HG03439 (cell line): Measurements from ENCODE around the gene EXOC6B.

Experiments used
- ATAC-seq: cut with Tn5 transposase; IDR thresholded peaks from one replicate; pipeline ENCODE4 v1.9.1; 2021; ENCODE audit warnings: mild to moderate bottlenecking, moderate library complexity; ENCODE audit not compliant: unreplicated experiment

Gene EXOC6B

DNA sequence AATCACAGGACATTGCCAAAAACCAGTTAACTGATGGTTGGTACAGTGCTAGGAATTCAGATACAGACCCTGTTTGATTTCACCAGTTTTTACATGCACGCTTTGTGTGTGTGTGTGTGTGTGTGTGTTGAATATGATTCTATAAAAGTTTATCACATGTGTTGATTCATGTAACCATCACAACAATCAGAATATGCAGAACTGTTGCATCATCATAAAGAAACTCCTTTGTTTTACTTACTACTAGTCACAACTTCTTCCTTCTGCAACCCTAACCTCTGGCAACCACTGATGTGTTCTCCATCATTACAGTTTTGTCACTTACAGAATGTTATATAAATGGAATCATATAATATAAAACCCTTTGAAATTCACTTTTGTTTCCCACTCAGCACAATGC, 533.4 kb downstream of the EXOC6B start:
- ATAC-seq: no peak

DNA sequence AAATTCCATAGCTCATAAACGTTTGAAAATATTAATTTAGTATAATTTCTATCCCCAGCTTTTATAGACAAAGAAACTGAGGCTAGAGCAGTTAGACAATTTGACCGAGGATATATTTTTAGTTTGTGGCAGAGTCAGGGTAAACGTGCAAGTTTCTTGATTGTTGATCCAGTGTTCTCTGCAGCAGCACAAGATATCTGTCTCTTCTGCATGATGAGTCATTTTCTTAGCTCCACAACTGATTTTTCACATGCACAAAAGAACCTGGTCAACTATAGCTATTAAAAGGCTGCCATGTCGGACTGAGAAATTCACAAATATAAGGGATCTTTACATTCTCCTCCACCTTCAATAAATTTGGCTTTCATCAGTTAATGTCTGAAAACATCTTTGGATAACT, 534.8 kb downstream of the EXOC6B start:
- ATAC-seq: no peak

GRCh38 chr2:72289736-72290135, 536.1 kb downstream of the EXOC6B start:
- ATAC-seq: no peak

DNA sequence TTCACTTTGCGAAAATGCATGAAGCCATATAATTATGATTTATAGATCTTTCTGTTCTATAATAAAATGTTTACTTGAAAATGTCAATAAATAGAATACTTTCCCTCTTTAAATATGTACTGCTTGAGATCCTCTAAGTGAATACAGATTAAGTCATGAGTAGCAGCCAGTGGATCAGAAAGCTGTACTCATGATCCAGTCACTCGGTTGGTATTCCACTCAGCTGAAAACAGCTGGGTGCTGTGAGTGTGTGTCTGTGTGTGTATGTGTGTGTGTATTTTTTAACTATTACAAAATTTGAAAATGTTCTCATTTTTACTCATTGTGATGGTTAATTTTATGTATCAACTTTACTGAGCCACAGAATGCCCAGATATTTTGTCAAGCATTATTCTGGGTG, 536.5 kb downstream of the EXOC6B start:
- ATAC-seq: no peak

DNA sequence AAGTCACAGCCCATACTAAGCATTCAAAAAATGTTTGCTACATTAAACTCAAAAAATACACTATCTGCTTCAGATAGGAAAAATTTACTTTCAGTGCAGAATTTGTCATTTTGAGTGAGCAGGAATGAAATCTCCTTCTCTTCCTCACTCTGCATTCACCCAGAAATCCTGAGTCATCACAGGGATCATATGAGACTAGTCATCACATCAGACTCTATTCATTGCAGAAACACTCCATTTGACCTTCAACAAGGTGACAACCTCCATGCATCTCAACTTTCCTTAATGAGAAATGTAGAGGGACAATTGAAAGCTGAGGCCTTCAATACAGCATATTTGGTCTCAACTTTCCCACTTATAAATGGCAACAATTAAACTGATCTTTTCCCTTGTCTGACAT, 547.8 kb downstream of the EXOC6B start:
- ATAC-seq: no peak

DNA sequence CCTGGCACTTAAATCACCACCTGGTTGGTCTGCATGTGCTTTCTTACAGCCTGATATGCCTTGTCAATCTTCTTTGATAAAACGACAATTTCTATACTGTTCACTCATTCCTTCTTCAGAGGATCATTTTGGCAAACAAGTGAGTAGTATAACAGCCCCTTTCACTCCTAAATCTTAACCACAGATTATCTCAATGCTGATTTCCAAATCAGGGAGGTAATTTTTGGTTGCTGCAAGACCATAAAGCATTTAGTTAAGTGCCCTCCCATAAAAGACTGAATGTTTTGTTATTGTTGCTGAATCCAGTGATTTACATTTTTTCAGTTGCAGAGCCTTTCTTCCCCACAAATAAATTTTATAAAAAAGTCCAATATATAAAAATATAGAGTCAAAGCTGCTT, 549.0 kb downstream of the EXOC6B start:
- ATAC-seq: no peak

GRCh38 chr2:72276356-72276755, 549.5 kb downstream of the EXOC6B start:
- no peak for ATAC-seq

DNA sequence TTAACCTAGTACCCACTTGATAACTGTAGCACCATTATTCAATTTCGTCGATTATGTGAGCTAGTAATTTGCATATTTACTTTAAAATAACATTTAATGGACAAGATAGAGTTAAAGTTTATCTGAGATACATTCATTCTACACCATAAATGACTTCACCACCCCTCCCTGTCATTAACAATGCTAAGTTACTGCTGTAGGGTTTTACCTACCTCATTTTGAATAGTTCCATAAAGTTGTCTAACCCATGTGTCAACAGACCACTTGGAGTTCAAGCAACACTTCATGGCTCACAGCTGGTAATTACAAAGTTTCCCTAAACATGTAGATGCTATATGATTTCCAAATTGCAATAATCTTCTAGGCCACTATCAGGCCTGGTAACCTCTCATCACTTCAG, 550.7 kb downstream of the EXOC6B start:
- no peak for ATAC-seq

GRCh38 chr2:72274380-72274797, 551.4 kb downstream of the EXOC6B start:
- no peak for ATAC-seq

DNA sequence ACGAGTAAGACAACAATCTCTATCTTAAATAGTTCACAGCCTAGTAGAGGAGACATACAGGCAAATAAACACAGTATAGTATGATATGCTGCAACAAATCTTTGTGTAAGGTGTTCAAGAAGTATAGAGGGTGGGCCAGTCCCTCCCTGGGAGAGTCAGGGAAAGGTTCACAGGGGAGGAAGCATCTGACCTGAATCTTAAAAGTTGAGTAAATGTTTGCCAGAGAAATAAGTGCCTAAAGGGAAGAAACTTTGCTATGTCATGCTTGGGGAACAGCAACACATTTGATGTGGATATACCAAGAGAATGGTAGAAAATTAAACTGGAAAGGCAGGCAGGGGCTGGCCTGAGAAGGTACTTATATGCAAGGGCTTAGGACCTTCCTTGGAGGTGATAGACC, 552.4 kb downstream of the EXOC6B start:
- ATAC-seq: no peak

DNA sequence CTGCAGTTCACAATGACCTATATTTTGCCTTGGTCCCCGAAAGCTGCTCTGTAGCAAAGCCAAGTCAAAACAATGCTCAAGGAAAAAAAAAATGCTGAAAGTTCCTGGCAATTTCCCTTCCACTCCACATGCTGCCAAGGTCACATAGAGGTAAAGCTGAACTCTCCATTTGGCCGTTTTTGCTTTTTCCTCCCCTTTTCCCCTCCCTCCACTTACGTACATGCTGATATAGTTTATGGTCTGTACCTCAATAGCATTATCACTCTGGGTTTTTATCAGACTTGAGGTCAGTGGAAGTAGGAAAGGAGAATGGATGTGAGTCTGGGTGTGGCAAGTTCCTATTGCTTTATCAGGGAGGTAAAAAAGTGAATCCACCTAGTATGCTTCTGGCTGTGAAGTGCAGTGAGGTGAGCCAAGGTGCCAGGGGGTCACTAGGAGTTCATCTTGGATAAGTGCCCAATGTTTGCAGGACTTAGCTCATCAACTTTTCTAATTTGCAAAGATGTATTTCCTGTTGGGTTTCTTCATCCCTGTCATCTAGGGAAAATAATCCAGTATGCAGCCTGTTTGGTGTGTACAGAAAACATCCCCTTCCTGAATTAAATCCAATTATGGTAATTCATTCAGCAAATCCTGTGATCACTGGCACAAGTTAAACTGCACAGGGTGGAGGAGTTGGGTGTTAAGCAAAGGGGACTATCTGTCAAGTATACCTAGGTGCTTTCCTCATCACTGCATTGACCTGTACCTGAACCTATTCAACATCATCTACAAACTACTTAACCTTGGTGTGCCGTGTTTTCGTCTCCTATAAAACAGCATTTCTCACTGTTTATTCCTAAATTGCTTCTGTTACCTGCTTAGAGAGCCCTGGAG, 553.8 kb downstream of the EXOC6B start:
- no peak for ATAC-seq

GRCh38 chr2:72271276-72271614, 554.6 kb downstream of the EXOC6B start:
- no peak for ATAC-seq

DNA sequence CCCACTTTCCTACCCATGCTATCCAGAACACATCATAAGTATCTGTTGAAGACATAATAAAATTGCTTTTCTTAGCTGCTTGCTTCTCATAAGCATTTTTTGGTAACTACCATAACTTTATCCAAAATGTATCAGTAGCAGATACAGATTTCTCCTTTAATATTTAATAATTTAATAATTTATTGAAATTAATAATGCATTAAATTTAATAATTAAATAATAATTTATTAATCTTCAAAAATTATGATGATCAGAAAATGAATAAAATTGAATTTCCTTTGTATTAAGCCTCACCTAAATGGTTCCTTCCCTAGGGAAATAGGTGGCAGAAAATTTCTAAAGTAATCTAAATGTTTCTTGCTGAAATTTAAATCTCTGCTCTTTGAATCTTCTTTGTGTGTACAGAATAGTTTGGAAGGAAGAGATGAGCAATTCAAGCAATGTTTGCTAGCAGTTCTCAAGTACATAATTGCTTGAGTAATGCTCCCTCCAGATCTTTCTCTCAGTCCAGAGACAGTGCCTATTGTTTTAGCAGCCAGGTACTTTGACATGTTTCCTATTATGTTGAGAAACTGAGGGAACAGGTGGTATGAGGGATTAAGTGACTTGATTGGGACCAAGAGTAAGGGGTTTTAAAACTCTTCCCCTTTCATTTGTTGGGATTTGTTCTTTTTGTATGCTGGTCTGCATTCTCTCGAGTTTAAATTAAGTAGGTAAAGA, 555.1 kb downstream of the EXOC6B start:
- no peak for ATAC-seq

- no peak for ATAC-seq
These were observed 562.1 kb downstream of the EXOC6B start for GRCh38 chr2:72263776-72264060.

DNA sequence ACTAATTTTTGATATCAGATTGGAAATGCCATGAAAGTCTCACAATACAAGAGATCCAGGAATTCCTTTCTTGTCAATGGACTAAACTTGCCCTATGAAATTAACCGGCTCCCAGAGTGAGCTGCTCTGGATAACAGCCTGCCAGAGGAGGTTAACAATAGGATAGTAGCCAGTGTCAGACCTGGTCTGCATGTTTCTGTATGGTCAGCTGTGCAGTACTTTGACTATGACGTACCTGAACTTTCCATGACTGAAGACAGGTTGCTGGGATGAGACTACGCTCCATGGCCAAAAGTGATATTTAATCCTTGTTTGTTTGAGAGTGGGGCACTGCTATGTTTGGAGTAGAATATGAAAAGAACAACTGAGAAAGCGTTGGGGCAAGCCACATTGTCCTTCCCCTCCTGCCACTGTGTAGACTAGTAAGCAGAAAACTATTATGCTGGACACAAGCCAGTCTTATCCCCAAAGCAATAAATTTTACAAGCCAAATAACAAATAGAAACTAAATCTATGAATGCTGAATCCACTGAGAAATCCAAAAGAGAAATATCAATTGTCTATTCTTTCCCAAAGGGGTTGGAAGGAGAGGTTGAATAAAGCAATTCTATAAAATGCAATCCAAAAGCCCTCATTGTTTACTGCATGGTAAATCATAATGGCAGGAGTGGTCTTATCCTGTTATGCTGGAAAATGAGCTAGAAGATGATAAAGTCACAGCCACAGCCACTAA, 562.6 kb downstream of the EXOC6B start:
- no peak for ATAC-seq

DNA sequence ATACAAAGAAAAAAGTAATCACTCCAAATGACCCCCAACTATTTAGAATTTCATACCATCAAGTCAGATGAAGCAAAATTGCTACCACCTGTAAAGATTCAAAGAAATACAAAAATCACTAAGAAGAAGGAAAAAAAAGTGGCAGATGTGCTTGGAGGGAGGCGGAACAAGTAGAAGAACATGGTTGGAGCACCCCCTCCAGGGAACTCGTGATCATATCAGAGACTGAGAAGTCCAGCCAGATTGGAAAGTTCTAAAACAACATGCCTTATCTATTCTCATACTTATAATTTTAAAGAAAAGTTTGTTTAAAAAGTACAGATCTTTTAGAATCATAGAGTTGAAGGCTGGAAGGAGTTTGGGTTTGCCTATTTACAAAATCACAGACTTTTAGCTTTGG, 564.8 kb downstream of the EXOC6B start:
- ATAC-seq: no peak

DNA sequence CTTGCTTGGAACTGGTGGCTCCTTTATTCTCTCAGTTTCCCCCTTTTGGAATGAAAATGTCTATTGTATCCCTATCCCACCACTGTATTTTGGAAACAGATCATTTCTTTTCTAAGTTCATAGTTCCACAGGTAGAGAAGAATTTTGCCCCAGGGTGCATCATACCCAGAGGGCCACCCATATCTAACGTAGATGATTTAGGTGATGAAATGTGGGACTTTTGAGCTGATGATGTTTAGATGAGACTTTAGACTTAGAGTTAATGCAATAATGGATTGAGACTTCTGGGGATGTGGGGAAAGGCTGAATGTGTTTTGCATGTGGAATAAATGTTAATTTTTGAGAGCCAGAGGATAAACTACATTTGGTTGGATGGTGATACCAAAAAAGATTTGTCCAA, 570.3 kb downstream of the EXOC6B start:
- ATAC-seq: no peak

DNA sequence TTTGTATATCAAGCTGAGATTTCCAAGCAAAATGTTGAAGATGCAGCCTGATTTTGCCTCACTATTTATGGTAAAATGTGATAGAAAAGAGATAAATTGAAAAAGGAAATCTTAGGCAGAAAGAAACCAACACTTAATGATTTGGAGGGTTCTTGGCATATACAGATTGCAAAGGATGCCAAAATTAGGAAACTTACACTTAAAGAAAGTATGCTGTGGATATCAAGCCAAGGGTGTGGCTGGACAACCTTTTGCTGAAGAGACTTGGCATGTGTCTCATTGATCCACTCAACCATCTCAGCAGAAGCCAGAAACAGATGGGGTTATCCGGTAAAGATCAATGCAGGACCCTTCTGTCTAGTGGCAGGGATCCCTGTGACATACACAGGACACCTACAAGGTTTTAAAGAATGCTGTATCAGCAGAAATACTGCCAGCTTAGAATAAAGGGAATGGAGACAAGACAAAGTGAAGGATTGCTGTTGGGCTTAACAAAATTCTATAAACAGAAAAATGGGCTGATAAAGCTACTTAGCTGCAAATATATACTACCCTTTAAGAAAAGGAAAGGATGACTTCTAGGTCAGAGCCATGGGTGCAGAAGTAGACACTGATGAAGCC, 570.9 kb downstream of the EXOC6B start:
- no peak for ATAC-seq

- ATAC-seq: no peak
These were observed 587.5 kb downstream of the EXOC6B start for GRCh38 chr2:72238311-72238710.

GRCh38 chr2:72237549-72237948, 588.3 kb downstream of the EXOC6B start:
- ATAC-seq: no peak

DNA sequence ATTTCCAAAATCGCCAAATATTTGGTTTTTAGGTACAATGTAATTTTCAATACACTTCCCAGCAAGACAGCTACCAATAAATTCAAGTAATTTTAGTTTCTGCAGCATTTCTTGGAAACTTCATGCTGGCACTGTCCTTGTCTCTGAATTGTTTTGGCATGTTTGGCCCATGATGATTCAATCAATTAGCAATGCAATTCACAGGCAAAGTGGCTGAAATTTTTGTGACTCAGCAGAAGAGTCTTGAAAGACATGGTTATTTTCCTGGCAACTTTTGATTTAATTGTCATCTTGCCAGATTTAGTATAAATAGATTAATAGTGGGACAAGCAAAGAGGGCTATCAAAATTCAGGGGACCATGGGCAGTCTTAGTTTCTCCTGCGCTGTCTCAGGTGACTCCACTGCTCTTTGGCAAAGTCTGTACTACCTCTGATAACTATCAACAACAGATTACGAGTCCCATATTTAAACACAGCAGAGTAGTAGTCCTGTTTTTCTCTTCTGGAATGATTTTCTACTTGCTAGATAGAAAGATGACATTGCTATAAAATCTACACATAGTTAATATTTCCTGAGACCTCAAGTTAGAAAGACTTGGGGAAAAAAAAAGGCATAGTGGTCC, 589.3 kb downstream of the EXOC6B start:
- ATAC-seq: no peak
